PC-3 (cell line): ENCODE data around the gene TWIST2. TPM values are rescaled to one million over a fixed set of nuclear protein-coding genes. Genes with fewer than 3 reads are reported as not detected.

Source experiments
- ATAC-seq: fragments of 200-7000 bp; cut with Tn5 transposase; 2 replicates; pipeline ENCODE4 v1.9.1; 2020; ENCODE audit warnings: mild to moderate bottlenecking, moderate library complexity
- BruUV-seq: library from RNA; stranded (reverse); fragments of 400-500 nt; replicated peaks from 2 replicates; lab custom pipeline; 2021; lab: Mats Ljungman, UMichigan
- CTCF ChIA-PET: fragments of 300-600 bp; sonication (Branson Sonifier 250); formaldehyde crosslinking; loops from one replicate; lab custom pipeline; 2022; ENCODE audit warnings: antibody characterized with exemption; lab: Charles Lee
- POLR2A ChIA-PET: fragments of 300-600 bp; sonication (Branson Sonifier 250); formaldehyde crosslinking; loops from one replicate; lab custom pipeline; 2022; ENCODE audit warnings: antibody characterized with exemption; ENCODE audit not compliant: unreplicated experiment; lab: Charles Lee
- DNase-seq: peaks from one replicate; pipeline ENCODE4 v3.0.0-alpha.2; 2015
- H2AFZ ChIP-seq: fragments of 300-600 bp; sonication (generic); 2 replicates; pipeline ENCODE4 v1.6.0; 2016; ENCODE audit warnings: antibody characterized with exemption, low read length
- H3F3A ChIP-seq: fragments of 300-600 bp; sonication (generic); one replicate; pipeline ENCODE4 v1.6.0; 2017; ENCODE audit warnings: antibody characterized with exemption, low read length, control low read depth, mild to moderate bottlenecking; ENCODE audit not compliant: unreplicated experiment
- H3K27ac ChIP-seq: fragments of 300-600 bp; sonication (generic); 2 replicates; pipeline ENCODE4 v1.5.1; 2016; ENCODE audit warnings: mild to moderate bottlenecking, low read length
- H3K27me3 ChIP-seq: fragments of 300-600 bp; sonication (generic); 2 replicates; pipeline ENCODE4 v1.6.1; 2016; ENCODE audit warnings: low read length, mixed read lengths
- H3K36me3 ChIP-seq: fragments of 300-600 bp; sonication (generic); 2 replicates; pipeline ENCODE4 v1.6.1; 2016; ENCODE audit warnings: low read depth, mixed run types, low read length, mixed read lengths
- H3K4me1 ChIP-seq: fragments of 300-600 bp; sonication (generic); 2 replicates; pipeline ENCODE4 v1.5.1; 2016; ENCODE audit warnings: low read length; ENCODE audit not compliant: insufficient read depth
- H3K4me2 ChIP-seq: fragments of 300-600 bp; sonication (generic); 2 replicates; pipeline ENCODE4 v1.6.0; 2016; ENCODE audit warnings: low read length
- H3K4me3 ChIP-seq: fragments of 300-600 bp; sonication (generic); 2 replicates; pipeline ENCODE4 v1.5.1; 2016; ENCODE audit warnings: mild to moderate bottlenecking, low read length, mixed read lengths
- H3K79me2 ChIP-seq: fragments of 300-600 bp; sonication (generic); 2 replicates; pipeline ENCODE4 v1.6.1; 2017; ENCODE audit warnings: low read length, mixed read lengths
- H3K9ac ChIP-seq: fragments of 300-600 bp; sonication (generic); 2 replicates; pipeline ENCODE4 v1.6.0; 2016; ENCODE audit warnings: mild to moderate bottlenecking, low read length
- H3K9me2 ChIP-seq: fragments of 300-600 bp; sonication (generic); replicated peaks from 2 replicates; pipeline ENCODE4 v1.6.1; 2016; ENCODE audit warnings: mixed run types, low read length, mixed read lengths
- H3K9me3 ChIP-seq: fragments of 300-600 bp; sonication (generic); 2 replicates; pipeline ENCODE4 v1.6.1; 2016; ENCODE audit warnings: low read length, mixed read lengths
- H4K20me1 ChIP-seq: fragments of 300-600 bp; sonication (generic); 2 replicates; pipeline ENCODE4 v1.6.1; 2016; ENCODE audit warnings: low read length, mixed read lengths
- EZH2 ChIP-seq: fragments of 300-600 bp; sonication (generic); IDR thresholded peaks from one replicate; pipeline ENCODE4 v1.6.1; 2017; ENCODE audit warnings: antibody characterized with exemption, mild to moderate bottlenecking, low read length; ENCODE audit not compliant: unreplicated experiment
- EZH2phosphoT487 ChIP-seq: fragments of 300-600 bp; sonication (generic); IDR thresholded peaks from 2 replicates; pipeline ENCODE4 v1.6.1; 2018; ENCODE audit warnings: mild to moderate bottlenecking, antibody characterized with exemption, low read length, borderline replicate concordance
- intact Hi-C: fragments of 100-400 bp; cut with micrococcal nuclease; formaldehyde crosslinking; loops from 2 replicates; pipeline ENCODE4 v1.9.0; 2023
- total RNA-seq: library from RNA; depleted of rRNA; stranded (reverse); fragments of >200 nt; gene quantifications from 2 replicates; pipeline ENCODE4 v1.2.3, GENCODE V29; 2014
- TF ChIP-seq, protein P1 (sequence below): fragments of 300-600 bp; sonication (generic); conservative IDR thresholded peaks from 2 replicates; pipeline ENCODE4 v1.5.1; 2017; ENCODE audit warnings: antibody characterized with exemption, low read depth, mild to moderate bottlenecking, low read length

TWIST2 gene
- total RNA-seq, 1 experiment from 2014 or later = 4.4 TPM

DNA sequence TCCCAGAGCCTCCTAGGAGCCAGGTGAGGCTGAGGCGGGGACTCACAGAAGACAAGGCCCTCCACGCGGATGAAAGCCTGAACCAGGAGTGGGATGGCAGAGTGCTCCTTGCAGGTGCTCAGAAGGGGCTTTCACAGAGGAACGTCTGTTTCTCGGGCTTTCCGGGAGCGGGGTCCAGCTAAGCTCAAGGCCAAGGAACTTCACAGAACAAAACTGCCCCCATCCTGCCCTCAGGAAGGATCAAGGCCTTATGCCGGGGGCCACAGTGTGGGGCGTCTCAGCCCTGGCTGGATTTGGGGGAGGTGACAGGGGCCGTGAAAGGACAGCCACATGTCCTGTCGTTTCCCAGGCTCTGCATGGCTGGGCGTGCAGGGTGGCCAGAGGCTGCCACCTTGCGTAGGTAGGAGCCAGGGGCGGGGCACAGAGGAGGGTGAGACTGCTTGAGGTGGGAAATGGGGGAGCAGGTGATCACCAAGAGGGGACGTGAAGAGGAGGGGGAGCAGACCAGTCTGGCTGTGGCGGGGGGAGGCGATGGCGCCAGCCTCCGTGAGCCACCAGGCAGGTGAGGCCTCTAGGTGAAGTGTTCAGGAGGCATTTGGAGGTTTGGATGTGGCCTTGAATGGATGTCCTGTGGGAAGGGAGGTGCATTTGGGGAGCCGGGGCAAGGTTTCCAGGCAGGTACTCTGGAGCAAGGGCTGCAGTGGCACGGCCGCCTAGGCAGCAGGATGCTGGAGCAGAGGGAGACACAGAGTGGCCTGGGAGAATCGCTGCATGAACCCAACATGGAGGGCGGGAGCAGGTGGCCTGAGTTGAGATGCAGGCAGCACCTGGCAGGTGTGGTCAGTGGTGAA is 79.1 kb downstream of the TWIST2 start:
- H3K4me1 ChIP-seq = peaks cover 7% of the 10 kb centered on the region; the same call in 1 of the 2 replicates
- no peaks in the 10 kb centered on the region for H4K20me1 ChIP-seq
- TF ChIP-seq EZH2 = no peak
- TF ChIP-seq EZH2phosphoT487 = no peak
- TF ChIP-seq, protein P1, sequence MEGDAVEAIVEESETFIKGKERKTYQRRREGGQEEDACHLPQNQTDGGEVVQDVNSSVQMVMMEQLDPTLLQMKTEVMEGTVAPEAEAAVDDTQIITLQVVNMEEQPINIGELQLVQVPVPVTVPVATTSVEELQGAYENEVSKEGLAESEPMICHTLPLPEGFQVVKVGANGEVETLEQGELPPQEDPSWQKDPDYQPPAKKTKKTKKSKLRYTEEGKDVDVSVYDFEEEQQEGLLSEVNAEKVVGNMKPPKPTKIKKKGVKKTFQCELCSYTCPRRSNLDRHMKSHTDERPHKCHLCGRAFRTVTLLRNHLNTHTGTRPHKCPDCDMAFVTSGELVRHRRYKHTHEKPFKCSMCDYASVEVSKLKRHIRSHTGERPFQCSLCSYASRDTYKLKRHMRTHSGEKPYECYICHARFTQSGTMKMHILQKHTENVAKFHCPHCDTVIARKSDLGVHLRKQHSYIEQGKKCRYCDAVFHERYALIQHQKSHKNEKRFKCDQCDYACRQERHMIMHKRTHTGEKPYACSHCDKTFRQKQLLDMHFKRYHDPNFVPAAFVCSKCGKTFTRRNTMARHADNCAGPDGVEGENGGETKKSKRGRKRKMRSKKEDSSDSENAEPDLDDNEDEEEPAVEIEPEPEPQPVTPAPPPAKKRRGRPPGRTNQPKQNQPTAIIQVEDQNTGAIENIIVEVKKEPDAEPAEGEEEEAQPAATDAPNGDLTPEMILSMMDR = no peak
- no peaks in the 10 kb centered on the region for H3K9me3 ChIP-seq
- H3K4me2 ChIP-seq = no peak overlapping the region
- H2AFZ ChIP-seq = no peak overlapping the region
- no peaks in the 10 kb centered on the region for H3K27me3 ChIP-seq
- CTCF ChIA-PET = no interaction called here
- no peak overlapping the region for H3K4me3 ChIP-seq
- H3K79me2 ChIP-seq = no peaks in the 10 kb centered on the region
- no peak overlapping the region for H3K27ac ChIP-seq
- POLR2A ChIA-PET = no interaction called here
- no peaks in the 10 kb centered on the region for H3F3A ChIP-seq
- H3K36me3 ChIP-seq = no peaks in the 10 kb centered on the region
- BruUV-seq = no TSS peak
- no peaks in the 10 kb centered on the region for H3K9me2 ChIP-seq
- intact Hi-C loops = no loop called here
- no peak for DNase-seq
- H3K9ac ChIP-seq = no peak overlapping the region
- no peak for ATAC-seq

GRCh38 chr2:238927746-238928519 is 80.0 kb downstream of the TWIST2 start:
- POLR2A ChIA-PET = no interaction called here
- Histone ChIP-seq H3K36me3 (no peaks in the 10 kb centered on the region), H3K27ac (no peak overlapping the region), H3K4me1 (peaks cover 7% of the 10 kb centered on the region; the same call in 1 of the 2 replicates), H2AFZ (no peak overlapping the region), H3F3A (no peaks in the 10 kb centered on the region), H3K27me3 (no peaks in the 10 kb centered on the region), H3K79me2 (no peaks in the 10 kb centered on the region), H3K9me2 (no peaks in the 10 kb centered on the region), H4K20me1 (no peaks in the 10 kb centered on the region), H3K4me3 (no peak overlapping the region), H3K9me3 (peaks cover 2% of the 10 kb centered on the region; the same call in 1 of the 2 replicates), H3K4me2 (no peak overlapping the region), H3K9ac (no peak overlapping the region)
- no TSS peak for BruUV-seq
- ATAC-seq (no peak), DNase-seq (no peak)
- CTCF ChIA-PET = no interaction called here
- intact Hi-C loops = no loop called here
- TF ChIP-seq EZH2 (no peak), EZH2phosphoT487 (no peak)
- TF ChIP-seq, protein P1 = no peak
